GM23248 (cell line): ENCODE measurements around the gene ICAM5.

Experiments used
- EZH2 ChIP-seq: fragments of 200-600 bp; sonication (generic); IDR thresholded peaks from 2 replicates; pipeline ENCODE4 v1.6.1; 2018; ENCODE audit warnings: antibody characterized with exemption, mild to moderate bottlenecking; ENCODE audit not compliant: insufficient read depth, poor library complexity, severe bottlenecking
- EZH2phosphoT487 ChIP-seq: fragments of 200-600 bp; sonication (generic); IDR thresholded peaks from 2 replicates; pipeline ENCODE4 v1.6.1; 2018; ENCODE audit warnings: antibody characterized with exemption, moderate library complexity, mild to moderate bottlenecking, low read depth; ENCODE audit not compliant: insufficient read depth

DNA sequence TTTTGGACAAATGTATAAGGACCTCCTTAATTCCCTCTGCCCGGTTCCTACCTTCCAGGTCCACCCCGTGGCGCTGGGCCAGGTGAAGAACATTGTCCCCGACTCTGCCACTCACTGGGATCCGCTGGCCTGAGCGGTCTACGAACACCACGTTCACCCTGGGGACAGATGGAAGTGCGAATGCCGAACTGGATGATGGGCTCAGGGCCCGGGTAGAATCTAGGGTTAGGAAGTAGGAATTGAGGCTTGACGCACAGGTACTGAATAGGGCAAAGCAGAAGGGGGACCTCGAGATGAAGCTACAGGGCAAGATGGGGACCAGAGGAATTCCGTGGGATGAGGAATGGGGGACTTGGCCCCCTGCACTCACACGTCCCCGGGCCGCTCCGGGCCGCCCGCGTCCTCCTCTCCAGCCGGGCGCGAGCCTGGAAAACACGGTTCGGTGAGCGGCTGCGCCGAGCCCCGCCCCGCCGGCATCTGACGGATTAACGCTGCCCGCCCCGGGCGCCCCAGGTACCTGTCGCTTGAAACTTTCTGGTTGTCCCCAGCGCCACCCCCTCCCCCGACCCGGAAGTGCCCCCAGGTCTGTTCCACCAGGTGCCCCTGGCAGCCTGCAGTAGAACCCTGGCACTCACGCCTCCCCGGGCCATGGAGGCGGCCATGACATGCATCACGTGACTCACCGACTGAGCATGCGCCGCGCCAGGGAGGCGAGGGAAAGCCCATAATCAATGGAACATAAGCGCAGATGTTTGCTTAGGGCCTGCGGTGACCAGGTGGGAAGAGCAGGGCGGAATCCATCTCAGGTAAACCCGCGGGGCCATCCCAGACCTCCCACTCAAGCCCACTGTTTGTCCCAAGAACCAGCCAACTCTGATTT is 25.8 kb downstream of the ICAM5 start, which contains the start of gene FDX2:
- TF ChIP-seq EZH2, result no peak
- TF ChIP-seq EZH2phosphoT487, result no peak
